Lung (tissue), 12 donors: Measurements from ENCODE around the gene HES5. TPM values are rescaled to one million over a fixed set of nuclear protein-coding genes. Genes with fewer than 3 reads are reported as not detected.

Source experiments
- ATAC-seq: fragments of 200-7000 bp; cut with Tn5 transposase; one replicate; pipeline ENCODE4 v1.9.1; 2020; ENCODE audit warnings: moderate number of reproducible peaks; ENCODE audit not compliant: insufficient read depth, low FRiP score
- DNase-seq, 3 donors: peaks; one replicate each; pipeline ENCODE4 v3.0.0-alpha.2; 2013 to 2017
- H3K27ac ChIP-seq, 2 donors: one replicate each; pipeline ENCODE4 v1.5.1; 2013; ENCODE audit warnings: mild to moderate bottlenecking in 2 of 2, moderate library complexity in 2 of 2, control low read depth in 1 of 2, inconsistent platforms in 1 of 2, low read depth in 1 of 2, low read length in 1 of 2
- H3K27me3 ChIP-seq, 3 donors: one replicate each; pipeline ENCODE4 v1.5.1; 2013; ENCODE audit warnings: low read length in 2 of 3; ENCODE audit not compliant: control insufficient read depth in 3 of 3, insufficient read depth in 3 of 3
- H3K36me3 ChIP-seq, 4 donors: one replicate each; pipeline ENCODE4 v1.5.1; 2013; ENCODE audit warnings: low read length in 4 of 4, mild to moderate bottlenecking in 1 of 4, moderate library complexity in 1 of 4; ENCODE audit not compliant: control insufficient read depth in 4 of 4, insufficient read depth in 4 of 4
- H3K4me1 ChIP-seq, 5 donors: one replicate each; pipeline ENCODE4 v1.5.1; 2013; ENCODE audit warnings: low read length in 5 of 5, mild to moderate bottlenecking in 2 of 5, moderate library complexity in 1 of 5; ENCODE audit not compliant: control insufficient read depth in 5 of 5, insufficient read depth in 5 of 5
- H3K4me3 ChIP-seq: one replicate; pipeline ENCODE4 v1.5.1; 2013; ENCODE audit warnings: mild to moderate bottlenecking, control low read depth, moderate library complexity
- H3K9ac ChIP-seq, 2 donors: one replicate each; pipeline ENCODE4 v1.5.1; 2013; ENCODE audit warnings: low read length in 2 of 2, control low read depth in 1 of 2; ENCODE audit not compliant: insufficient read depth in 1 of 2
- H3K9me3 ChIP-seq, 4 donors: one replicate each; pipeline ENCODE4 v1.5.1; 2013; ENCODE audit warnings: low read length in 3 of 4, mild to moderate bottlenecking in 1 of 4, moderate library complexity in 1 of 4; ENCODE audit not compliant: control insufficient read depth in 4 of 4, insufficient read depth in 3 of 4
- CTCF ChIP-seq: IDR thresholded peaks from 2 replicates; pipeline ENCODE4 v1.5.1; 2012; ENCODE audit warnings: mild to moderate bottlenecking; ENCODE audit errors: control extremely low read depth, extremely low read depth
- WGBS, 2 donors: extraction: QIAGEN DNeasy Blood & Tissue Kit; methylation state at CpG; one replicate each; pipeline ENCODE4 v1.1.7; 2013; 5-methylcytosine and 5-hydroxymethylcytosine counted together
- polyA plus RNA-seq, 2 donors: library from polyadenylated mRNA; stranded (reverse); fragments of 200-250 nt; gene quantifications; one replicate each; pipeline ENCODE4 v1.2.1, GENCODE V29; 2013
- total RNA-seq, 2 donors: library from RNA; depleted of rRNA in 1 of 2; stranded (reverse); fragments of >200 nt in 1 of 2; gene quantifications; one replicate each; pipeline ENCODE4 v1.2.1, GENCODE V29; 2014 to 2021
- donor health status: control.
- donor health status: control.
- donor health status: Bipolar disorder and iron deficiency.
- donor health status: healthy.
- donor health status: DM: yes; HTN: yes; CAD: no.

The HES5 gene
- total and polyA plus RNA-seq, 4 donors = 0.16 to 1.00 (median 0.36) TPM

- no peak for TF ChIP-seq CTCF
- Histone ChIP-seq H3K9ac (no peak overlapping the region), H3K4me3 (no peak overlapping the region), H3K27me3 (no peaks in the 10 kb centered on the region), H3K27ac (no peak overlapping the region), H3K36me3 (no peaks in the 10 kb centered on the region), H3K9me3 (peaks cover 0 to 11% (median 2%) of the 10 kb centered on the region in 4 donors), H3K4me1 (no peaks in the 10 kb centered on the region)
- DNase-seq (no peak), ATAC-seq (no peak)
- 84% methylated on average over 9 of the region's 9 CpGs for WGBS, 2 donors
Observed at GRCh38 chr1:2486558-2486957, 43.5 kb downstream of the HES5 start.

GRCh38 chr1:2486041-2486440, 44.0 kb downstream of the HES5 start:
- no peak for ATAC-seq

GRCh38 chr1:2483970-2484369, 46.1 kb downstream of the HES5 start:
- DNase-seq (no peak), ATAC-seq (no peak)
- Histone ChIP-seq H3K9ac (no peak overlapping the region), H3K36me3 (no peaks in the 10 kb centered on the region), H3K9me3 (peaks cover 0 to 7% (median 1%) of the 10 kb centered on the region in 4 donors), H3K4me3 (no peak overlapping the region), H3K27me3 (no peaks in the 10 kb centered on the region), H3K4me1 (no peaks in the 10 kb centered on the region), H3K27ac (no peak overlapping the region)
- WGBS, 2 donors = 77 to 86% methylated on average over 14 to 16 of the region's 16 CpGs
- no peak for TF ChIP-seq CTCF

More at GRCh38 chr1:2486041-2486440, 44.0 kb downstream of the HES5 start:
- H3K36me3 ChIP-seq = no peaks in the 10 kb centered on the region
- no peak for TF ChIP-seq CTCF
- no peak overlapping the region for H3K9ac ChIP-seq
- DNase-seq = no peak
- peaks cover 0 to 11% (median 2%) of the 10 kb centered on the region in 4 donors for H3K9me3 ChIP-seq
- 86 to 88% methylated on average over 4 of the region's 4 CpGs for WGBS, 2 donors
- no peak overlapping the region for H3K27ac ChIP-seq
- no peaks in the 10 kb centered on the region for H3K4me1 ChIP-seq
- no peaks in the 10 kb centered on the region for H3K27me3 ChIP-seq
- no peak overlapping the region for H3K4me3 ChIP-seq

GRCh38 chr1:2483026-2483425, 47.0 kb downstream of the HES5 start:
- H3K27me3 ChIP-seq = no peaks in the 10 kb centered on the region

More at GRCh38 chr1:2483026-2483425, 47.0 kb downstream of the HES5 start:
- Histone ChIP-seq H3K9me3 (peaks cover 0 to 3% (median 0%) of the 10 kb centered on the region in 4 donors), H3K27ac (no peak overlapping the region), H3K4me3 (no peak overlapping the region), H3K9ac (no peak overlapping the region), H3K36me3 (no peaks in the 10 kb centered on the region), H3K4me1 (no peaks in the 10 kb centered on the region)
- TF ChIP-seq CTCF = no peak
- 83 to 88% methylated on average over 13 of the region's 13 CpGs for WGBS, 2 donors
- no peak for ATAC-seq
- DNase-seq = no peak
